COLO829 (cell line): ENCODE measurements around the gene FTO.

Experiments used
- DNase-seq: peaks from one replicate; pipeline ENCODE4 v3.0.0; 2012; ENCODE audit warnings: low spot score

Gene FTO

GRCh38 chr16:53755026-53755910, 51.3 kb downstream of the FTO start:
- DNase-seq: no peak

DNA sequence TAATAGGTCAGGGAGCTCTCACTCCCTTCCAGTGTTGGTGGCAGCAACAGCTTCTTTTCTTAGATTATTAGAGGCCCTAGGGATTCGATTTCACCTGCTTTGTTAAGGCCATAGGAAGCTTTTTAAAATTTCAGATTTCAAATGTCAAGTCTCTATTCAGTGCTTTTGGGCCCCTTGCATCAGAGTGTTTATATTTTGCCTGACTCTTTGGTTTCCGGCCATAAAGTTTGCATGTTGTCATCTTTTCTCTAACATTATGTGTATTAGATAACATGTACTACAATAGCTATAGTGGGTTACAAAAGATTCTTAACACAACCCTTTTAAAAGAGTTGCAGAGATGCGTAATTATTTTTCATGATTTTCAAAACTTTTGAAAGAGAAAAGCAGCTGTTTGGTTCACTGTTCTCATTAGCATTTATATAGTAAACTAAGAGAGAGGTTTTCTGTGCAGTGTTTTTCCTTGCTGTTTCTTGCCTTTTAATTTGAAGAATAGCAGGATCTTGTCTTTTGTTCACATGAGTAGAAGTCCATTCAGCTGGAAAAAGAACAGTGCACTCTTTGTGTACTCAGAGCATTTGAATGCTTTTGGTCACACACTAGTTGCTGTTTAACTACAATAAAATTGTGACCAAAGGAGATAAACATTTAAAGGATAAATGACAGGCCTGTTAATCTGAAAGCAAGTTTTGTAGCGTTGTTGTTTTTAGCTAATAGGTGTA, 52.5 kb downstream of the FTO start:
- DNase-seq: peak; percentile 21

GRCh38 chr16:53757971-53758609, 54.1 kb downstream of the FTO start:
- no peak for DNase-seq

DNA sequence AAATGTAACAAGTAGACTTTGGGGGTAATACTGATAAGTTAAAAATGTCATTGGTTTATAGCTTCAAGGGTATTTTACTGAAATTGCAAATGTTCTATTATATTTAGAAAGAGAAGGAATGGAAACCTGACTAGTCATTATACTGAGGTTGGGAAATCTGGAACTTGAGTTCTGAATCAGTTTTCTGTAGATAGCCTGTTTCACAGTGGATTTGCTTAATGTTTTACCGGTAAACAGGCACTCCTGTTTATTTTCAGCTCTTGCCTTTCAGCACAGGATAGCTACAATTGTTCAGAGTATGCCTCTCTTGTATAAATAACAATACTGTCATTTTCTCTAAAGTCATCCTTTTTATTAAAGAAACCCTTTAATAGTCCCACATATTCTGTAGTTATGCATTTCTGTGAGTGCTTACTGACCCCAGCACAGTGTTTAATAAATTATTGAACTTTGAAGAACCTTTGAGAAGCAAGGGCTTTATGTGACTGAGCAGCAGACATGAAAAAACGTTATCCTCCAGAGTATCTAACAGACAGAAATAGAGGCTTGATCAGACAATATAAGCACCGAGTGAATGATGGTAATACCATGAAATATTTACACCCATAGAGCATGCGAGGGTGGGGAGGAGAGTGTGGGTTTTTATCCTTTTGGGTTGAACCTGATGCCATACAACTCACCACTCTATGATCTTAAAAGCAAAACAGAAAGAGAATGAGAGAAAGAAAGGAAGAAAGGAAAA, 58.2 kb downstream of the FTO start:
- no peak for DNase-seq

DNA sequence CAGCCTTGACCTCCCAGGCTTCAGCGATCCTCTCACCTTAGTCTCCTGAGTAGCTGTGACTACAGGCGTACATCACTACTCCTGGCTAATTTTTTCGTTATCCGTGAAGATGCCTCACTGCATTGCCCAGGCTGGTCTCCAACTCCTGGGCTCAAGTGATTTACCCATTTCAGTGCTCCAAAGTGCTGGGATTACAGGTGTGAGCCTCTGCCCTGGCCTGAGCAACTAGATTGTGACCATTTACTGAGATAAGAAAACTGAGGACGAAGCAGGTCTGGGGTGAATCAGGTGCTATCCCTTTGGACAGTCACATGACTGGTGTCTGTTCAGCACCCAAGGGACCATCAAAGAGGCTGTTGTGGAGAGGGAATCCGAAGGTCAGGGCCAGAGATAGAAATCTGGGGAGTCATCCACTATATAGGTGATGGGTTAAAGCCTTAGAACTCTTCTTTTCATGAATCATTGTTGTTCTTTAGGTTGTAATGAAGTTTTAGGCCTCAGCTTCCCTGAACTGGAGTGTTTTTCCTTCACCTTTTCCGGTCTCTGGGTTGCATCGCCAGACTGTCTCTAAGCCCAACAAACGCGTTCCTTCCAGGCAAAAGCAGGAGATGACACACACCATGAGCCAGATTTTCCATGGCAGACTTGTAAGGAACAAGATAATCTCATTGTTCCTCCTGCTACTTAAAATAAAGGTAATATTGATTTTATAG, 62.5 kb downstream of the FTO start:
- DNase-seq: no peak

DNA sequence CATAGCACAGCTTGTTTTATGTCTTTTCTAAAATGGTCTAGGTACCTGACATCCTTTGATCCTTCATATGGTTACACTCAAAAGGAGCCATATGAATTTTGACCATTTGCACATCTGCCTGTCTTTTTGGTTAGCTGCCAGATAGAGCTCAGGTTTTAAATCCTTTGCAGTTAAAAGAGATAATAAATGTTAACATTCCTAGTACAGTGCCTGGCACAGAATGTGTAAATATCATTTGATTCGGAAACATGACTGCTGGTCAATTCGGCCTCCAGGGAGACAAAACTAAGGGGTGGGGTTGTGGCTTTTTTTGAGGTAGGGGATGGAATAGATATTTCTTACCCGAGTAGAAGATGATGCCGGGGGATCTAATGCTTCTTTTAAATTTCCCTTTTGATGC, 64.2 kb downstream of the FTO start:
- DNase-seq: no peak

DNA sequence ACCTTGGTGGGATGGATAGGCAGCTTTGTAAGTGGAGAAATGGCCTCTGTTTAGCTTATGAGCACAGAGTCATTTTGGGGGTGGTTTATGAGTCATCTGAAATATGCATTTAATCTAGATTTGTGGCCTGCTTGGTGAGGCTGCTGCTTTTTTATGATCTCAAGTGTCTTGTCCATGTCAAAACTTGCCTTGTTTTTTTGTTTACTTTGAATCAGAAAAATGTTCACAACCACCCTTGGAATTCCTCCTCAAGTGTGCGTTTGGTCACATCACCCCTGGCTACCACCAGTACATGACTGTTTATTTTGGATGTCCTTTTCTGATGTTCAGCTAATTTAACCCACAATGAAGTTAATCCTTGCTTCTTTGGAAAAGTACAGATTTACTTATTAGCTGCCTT, 64.6 kb downstream of the FTO start:
- DNase-seq: peak; percentile 55

- no peak for DNase-seq
Measured at GRCh38 chr16:53769185-53769584, 65.2 kb downstream of the FTO start.

DNA sequence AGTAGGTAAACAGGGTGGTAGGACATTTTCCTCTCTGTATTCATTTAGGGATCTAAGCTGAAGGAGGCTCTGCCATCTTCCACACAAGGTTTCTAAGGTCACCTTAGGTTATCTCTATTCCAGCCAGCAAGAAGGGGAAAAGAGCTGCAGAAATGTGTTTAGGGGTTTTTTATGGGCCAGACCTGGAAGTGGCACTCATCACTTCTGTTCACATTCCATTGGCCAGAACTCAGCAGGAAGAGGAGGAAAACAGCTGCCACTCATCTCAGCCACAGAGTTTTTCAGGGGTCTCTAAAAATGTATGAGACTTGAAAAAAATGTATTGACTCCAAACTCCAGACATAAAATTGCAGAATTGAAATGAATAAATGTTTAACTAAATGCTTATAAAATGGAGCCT, 65.8 kb downstream of the FTO start:
- no peak for DNase-seq

DNA sequence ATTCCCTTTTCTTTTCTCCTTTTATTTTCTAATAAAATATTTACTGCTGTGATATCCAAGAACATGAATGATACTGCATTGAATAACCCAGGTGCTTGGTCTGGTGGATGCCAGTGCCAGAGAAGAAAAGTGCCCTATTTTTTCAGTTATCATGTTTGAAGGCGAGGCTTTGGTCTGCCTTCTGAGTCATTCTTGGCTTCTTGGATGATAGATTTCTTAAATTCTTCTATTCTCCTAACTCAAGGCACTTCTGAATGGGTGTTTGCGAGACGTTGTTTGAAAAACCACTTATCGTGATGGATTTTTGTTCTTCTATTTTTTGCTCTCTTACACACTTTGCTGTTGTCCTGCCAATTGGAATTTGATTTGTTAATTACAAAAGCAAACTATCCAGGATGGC, 66.7 kb downstream of the FTO start:
- no peak for DNase-seq

DNA sequence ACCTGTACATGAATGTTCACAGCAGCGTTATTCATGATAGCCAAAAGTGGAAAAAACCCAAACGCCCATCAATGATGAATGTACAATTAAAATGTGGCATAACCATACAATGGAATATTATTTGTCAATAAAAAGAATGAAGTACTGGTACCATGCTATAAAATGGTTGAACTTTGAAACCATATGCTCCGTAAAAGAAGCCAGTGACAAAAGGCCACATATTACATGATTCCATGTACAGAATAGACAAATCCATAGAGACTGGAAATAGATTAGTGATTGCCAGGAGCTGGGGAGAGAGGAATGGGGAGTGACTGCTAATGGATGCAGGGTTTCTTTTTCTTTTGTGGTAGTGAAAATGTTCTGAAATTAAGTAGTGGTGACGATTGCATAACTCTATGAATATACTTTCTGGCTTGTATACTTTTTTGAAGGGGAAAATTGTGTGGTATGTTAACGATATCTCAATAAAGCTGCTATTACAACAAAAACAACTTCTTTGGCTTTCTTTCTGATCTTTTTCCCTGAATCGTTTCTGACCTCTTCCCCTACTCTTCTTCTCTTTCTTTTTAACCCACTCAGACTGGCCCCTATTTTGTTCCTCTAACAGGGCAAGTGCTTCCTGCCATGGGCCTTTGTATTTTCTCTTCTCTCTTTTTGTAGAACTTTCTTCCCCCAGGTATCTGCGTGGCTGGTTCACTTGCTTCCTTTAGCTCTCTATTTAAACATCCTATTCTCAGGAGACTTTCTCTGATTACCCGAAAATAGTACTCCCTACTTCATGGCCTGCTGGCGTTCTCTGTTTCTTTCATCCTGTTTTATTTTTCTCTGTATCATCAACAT, 67.9 kb downstream of the FTO start:
- no peak for DNase-seq

- DNase-seq: peak; percentile 50
Measured at GRCh38 chr16:53773150-53773846, 69.3 kb downstream of the FTO start.

- DNase-seq: no peak
Measured at GRCh38 chr16:53773881-53774280, 69.9 kb downstream of the FTO start.

GRCh38 chr16:53775106-53775820, 71.3 kb downstream of the FTO start:
- no peak for DNase-seq

DNA sequence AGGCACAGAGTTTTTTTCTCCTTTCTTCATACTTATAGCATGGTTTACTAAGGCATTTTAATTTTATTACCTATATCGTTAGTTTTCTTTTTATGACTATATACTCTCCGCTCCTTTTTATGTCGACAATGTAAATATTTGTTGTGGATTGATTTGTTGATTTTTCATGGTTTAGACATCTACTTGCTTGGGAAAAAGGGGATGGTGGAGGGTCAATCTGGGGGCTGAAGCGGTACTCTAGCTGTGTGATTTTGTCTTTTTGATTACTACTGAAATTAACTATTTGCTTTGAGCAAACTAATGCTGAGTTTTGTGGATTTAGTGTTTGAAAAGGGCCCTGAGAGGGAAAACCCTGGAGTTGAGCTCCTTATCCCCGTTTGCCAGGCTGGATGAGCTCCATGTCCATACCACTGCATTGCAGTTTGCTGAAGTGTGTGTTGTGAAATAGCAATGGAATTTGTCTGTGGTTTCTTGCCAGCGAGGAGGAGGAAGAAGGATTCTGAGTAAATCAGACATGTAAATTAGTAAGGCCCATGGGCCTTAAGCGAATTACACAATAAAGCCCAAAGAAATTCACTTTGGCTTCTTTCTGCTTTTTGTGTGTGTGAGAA, 72.0 kb downstream of the FTO start:
- DNase-seq: peak; percentile 43

- DNase-seq: peak; percentile 46
Measured at GRCh38 chr16:53779186-53779585, 75.2 kb downstream of the FTO start.

DNA sequence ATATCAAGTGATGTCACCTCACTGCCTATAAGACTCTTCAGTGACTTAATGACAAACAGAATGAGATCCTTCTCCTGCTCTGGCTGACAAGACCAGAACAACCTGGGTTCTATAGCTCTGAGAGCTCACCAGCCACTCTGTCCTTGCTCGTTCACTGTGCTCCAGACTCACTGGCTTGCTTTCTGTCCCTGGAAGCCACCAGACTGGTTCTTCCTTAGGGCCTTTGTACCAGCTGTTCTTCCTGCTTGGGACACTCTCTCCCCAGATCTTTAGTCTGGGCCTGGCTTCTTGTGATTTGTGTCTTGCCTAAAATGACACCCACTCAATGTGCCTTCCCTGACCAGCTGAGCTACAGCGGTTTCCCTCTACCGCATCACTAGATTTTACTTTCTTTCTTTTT, 76.1 kb downstream of the FTO start:
- no peak for DNase-seq

GRCh38 chr16:53781023-53781605, 77.2 kb downstream of the FTO start:
- peak; percentile 17 for DNase-seq

DNA sequence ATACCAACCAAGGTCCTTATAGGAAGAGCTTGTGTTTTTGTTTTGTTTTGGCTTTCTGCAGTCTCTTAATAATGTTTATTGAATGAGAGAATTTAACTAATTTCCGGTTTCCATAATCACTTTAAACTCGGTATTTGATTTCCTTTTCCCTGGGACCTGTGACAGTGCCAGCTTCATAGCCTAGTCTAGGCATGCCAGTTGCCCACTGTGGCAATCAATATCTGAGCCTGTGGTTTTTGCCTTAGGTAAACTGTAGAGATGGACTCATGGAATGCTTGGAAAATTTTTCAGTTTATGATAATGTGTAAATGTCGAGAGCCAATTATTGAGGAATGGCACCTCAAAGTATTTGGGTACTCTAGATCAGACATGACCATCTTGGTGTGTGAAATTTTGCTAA, 78.2 kb downstream of the FTO start:
- no peak for DNase-seq
